Neural progenitor cell (in vitro differentiated cells): ENCODE measurements around the gene LTF. TPM values are rescaled to one million over a fixed set of nuclear protein-coding genes. Genes with fewer than 3 reads are reported as not detected.

Source experiments
- DNase-seq: peaks from one replicate; pipeline ENCODE4 v3.0.0-alpha.2; 2016; ENCODE audit warnings: low spot score
- H2AFZ ChIP-seq: fragments of 200-600 bp; sonication (generic); replicated peaks from 2 replicates; pipeline ENCODE4 v1.6.1; 2016; ENCODE audit warnings: antibody characterized with exemption
- H3F3A ChIP-seq: fragments of 200-600 bp; sonication (generic); 2 replicates; pipeline ENCODE4 v1.6.1; 2016; ENCODE audit warnings: antibody characterized with exemption, low read depth
- H3K27ac ChIP-seq: fragments of 200-600 bp; sonication (generic); 2 replicates; pipeline ENCODE4 v1.5.1; 2016; ENCODE audit warnings: mild to moderate bottlenecking
- H3K27me3 ChIP-seq: fragments of 200-600 bp; sonication (generic); 2 replicates; pipeline ENCODE4 v1.6.1; 2016; ENCODE audit warnings: mild to moderate bottlenecking, moderate library complexity
- H3K36me3 ChIP-seq: fragments of 200-600 bp; sonication (generic); 2 replicates; pipeline ENCODE4 v1.5.1; 2016
- H3K4me1 ChIP-seq: fragments of 200-600 bp; sonication (generic); 2 replicates; pipeline ENCODE4 v1.6.1; 2016; ENCODE audit warnings: mixed run types
- H3K4me2 ChIP-seq: fragments of 200-600 bp; sonication (generic); 2 replicates; pipeline ENCODE4 v1.6.1; 2016
- H3K4me3 ChIP-seq: fragments of 200-600 bp; sonication (generic); 2 replicates; pipeline ENCODE4 v1.5.1; 2016
- H3K79me2 ChIP-seq: fragments of 200-600 bp; sonication (generic); 2 replicates; pipeline ENCODE4 v1.6.1; 2016; ENCODE audit warnings: low read depth
- H3K9ac ChIP-seq: fragments of 200-600 bp; sonication (generic); 2 replicates; pipeline ENCODE4 v1.6.1; 2016
- H3K9me3 ChIP-seq: fragments of 200-600 bp; sonication (generic); 2 replicates; pipeline ENCODE4 v1.5.1; 2016; ENCODE audit warnings: low read depth
- H4K20me1 ChIP-seq: fragments of 200-600 bp; sonication (generic); 2 replicates; pipeline ENCODE4 v1.6.1; 2016; ENCODE audit warnings: low read depth
- H3K27ac Mint-ChIP-seq: 3 replicates; pipeline ENCODE4 v1.8.0; 2021; ENCODE audit warnings: mixed read lengths
- H3K27me3 Mint-ChIP-seq: 2 replicates; pipeline ENCODE4 v1.8.0; 2022; ENCODE audit warnings: low read depth, mild to moderate bottlenecking, inconsistent platforms, moderate library complexity, mixed read lengths; ENCODE audit not compliant: insufficient read depth
- H3K36me3 Mint-ChIP-seq: 3 replicates; pipeline ENCODE4 v1.8.0; 2021; ENCODE audit warnings: mixed read lengths
- H3K4me1 Mint-ChIP-seq: 3 replicates; pipeline ENCODE4 v1.8.0; 2021; ENCODE audit warnings: mixed read lengths
- H3K4me3 Mint-ChIP-seq: 3 replicates; pipeline ENCODE4 v1.8.0; 2021; ENCODE audit warnings: mild to moderate bottlenecking, moderate library complexity, mixed read lengths
- H3K9me3 Mint-ChIP-seq: 3 replicates; pipeline ENCODE4 v1.8.0; 2020; ENCODE audit warnings: mixed read lengths
- CTCF ChIP-seq: fragments of 200-600 bp; sonication (generic); IDR thresholded peaks from 2 replicates; pipeline ENCODE4 v1.5.1; 2017; ENCODE audit warnings: antibody characterized with exemption, mild to moderate bottlenecking
- EZH2 ChIP-seq: fragments of 200-600 bp; sonication (generic); IDR thresholded peaks from 2 replicates; pipeline ENCODE4 v1.6.1; 2017; ENCODE audit warnings: antibody characterized with exemption, mild to moderate bottlenecking, moderate library complexity
- EZH2phosphoT487 ChIP-seq: fragments of 200-600 bp; sonication (generic); IDR thresholded peaks from 2 replicates; pipeline ENCODE4 v1.6.1; 2017; ENCODE audit warnings: antibody characterized with exemption
- total RNA-seq: library from RNA; depleted of rRNA; stranded (reverse); fragments of >200 nt; gene quantifications from 2 replicates; pipeline ENCODE4 v1.2.3, GENCODE V29; 2015; ENCODE audit warnings: low replicate concordance

Gene LTF
- total RNA-seq, 1 donor from 2014 or later = not detected

DNA sequence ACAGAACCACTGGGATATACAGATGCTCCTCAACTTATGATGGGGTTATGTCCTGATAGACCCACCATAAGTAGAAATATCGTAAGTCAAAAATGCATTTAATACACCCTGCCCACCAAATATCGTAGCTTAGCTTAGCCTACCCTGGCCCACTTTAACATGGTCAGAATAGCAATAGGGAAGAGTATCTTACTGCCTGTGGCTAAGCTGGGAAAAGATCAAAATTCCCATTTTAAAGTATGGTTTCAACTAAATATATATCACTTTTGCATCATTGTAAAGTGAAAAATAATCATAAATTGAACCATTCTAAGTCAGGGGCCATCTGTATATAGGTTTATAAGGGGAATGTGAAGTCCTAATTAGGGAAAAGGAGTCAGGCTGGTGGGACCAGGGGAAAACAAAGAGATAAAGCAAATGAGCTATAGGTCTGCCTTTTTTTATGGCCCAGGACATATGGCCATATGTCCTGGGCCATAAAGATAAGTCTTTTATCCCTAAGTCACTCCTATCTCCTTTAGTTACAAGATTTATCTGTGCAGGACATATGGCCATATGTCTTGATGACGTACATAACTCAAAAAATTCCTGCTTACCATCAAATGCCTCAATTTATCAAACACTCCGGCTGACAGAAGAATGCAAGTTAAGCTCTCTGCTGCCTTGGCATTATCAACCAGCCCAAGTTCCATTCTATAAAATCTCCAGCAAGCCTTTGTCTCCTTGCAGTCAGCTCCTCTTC is 44.3 kb upstream of the LTF start:
- Mint-ChIP-seq H3K9me3 (no peaks in the 10 kb centered on the region), H3K4me3 (no peak overlapping the region), H3K27ac (no peak overlapping the region), H3K36me3 (no peaks in the 10 kb centered on the region), H3K4me1 (no peaks in the 10 kb centered on the region), H3K27me3 (no peaks in the 10 kb centered on the region)
- H3K36me3 ChIP-seq = no peaks in the 10 kb centered on the region
- TF ChIP-seq EZH2 (no peak), CTCF (no peak), EZH2phosphoT487 (no peak)
- no peak overlapping the region for H3K4me2 ChIP-seq
- no peaks in the 10 kb centered on the region for H3K27me3 ChIP-seq
- H3K9me3 ChIP-seq = no peaks in the 10 kb centered on the region
- H4K20me1 ChIP-seq = no peaks in the 10 kb centered on the region
- no peak overlapping the region for H3K27ac ChIP-seq
- H3K4me1 ChIP-seq = no peaks in the 10 kb centered on the region
- no peak overlapping the region for H3K4me3 ChIP-seq
- H2AFZ ChIP-seq = no peak overlapping the region
- H3K79me2 ChIP-seq = no peaks in the 10 kb centered on the region
- DNase-seq = no peak
- H3K9ac ChIP-seq = no peak overlapping the region
- no peaks in the 10 kb centered on the region for H3F3A ChIP-seq

DNA sequence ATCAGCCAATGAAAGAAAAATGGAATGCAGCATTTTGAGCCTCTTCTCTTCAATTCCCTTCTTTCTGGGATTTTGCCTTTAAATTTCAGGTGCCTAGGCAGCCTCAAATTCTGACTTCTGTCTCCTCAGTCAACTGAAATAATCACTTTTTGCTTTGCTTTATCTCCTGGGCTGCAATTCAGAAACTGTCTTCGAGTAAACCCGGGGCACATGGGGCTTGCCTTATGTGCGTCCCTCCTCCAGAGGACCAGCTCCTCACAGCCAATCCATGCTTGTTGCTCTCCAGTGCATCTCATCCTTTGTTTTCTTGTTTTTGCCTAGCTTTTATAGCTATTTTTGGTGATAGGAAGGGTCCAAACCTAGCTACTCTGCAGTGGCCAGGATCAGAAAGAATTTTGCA is 41.8 kb upstream of the LTF start:
- no peak overlapping the region for H3K27ac Mint-ChIP-seq
- no peak overlapping the region for H3K4me3 ChIP-seq
- no peak for TF ChIP-seq EZH2phosphoT487
- no peak for TF ChIP-seq EZH2
- TF ChIP-seq CTCF = no peak
- no peak overlapping the region for H3K4me2 ChIP-seq
- peaks cover 3% of the 10 kb centered on the region for H3K27me3 Mint-ChIP-seq
- no peaks in the 10 kb centered on the region for H3K4me1 ChIP-seq
- no peak overlapping the region for H3K4me3 Mint-ChIP-seq
- DNase-seq = no peak
- no peaks in the 10 kb centered on the region for H3K9me3 Mint-ChIP-seq
- no peaks in the 10 kb centered on the region for H3K27me3 ChIP-seq
- no peak overlapping the region for H3K9ac ChIP-seq
- no peaks in the 10 kb centered on the region for H3K79me2 ChIP-seq
- no peaks in the 10 kb centered on the region for H3K9me3 ChIP-seq
- no peaks in the 10 kb centered on the region for H4K20me1 ChIP-seq
- no peak overlapping the region for H3K27ac ChIP-seq
- peak overlapping the region; percentile 9 for H2AFZ ChIP-seq
- no peaks in the 10 kb centered on the region for H3F3A ChIP-seq
- no peaks in the 10 kb centered on the region for H3K36me3 Mint-ChIP-seq
- no peaks in the 10 kb centered on the region for H3K36me3 ChIP-seq
- H3K4me1 Mint-ChIP-seq = no peaks in the 10 kb centered on the region

- no peaks in the 10 kb centered on the region for H3K9me3 Mint-ChIP-seq
- no peak overlapping the region for H3K27ac Mint-ChIP-seq
- Histone ChIP-seq H3K36me3 (no peaks in the 10 kb centered on the region), H3K9me3 (no peaks in the 10 kb centered on the region), H2AFZ (no peak overlapping the region), H3K27me3 (no peaks in the 10 kb centered on the region), H3K27ac (no peak overlapping the region), H3K4me2 (no peak overlapping the region), H3K79me2 (no peaks in the 10 kb centered on the region), H3K4me1 (no peaks in the 10 kb centered on the region), H4K20me1 (no peaks in the 10 kb centered on the region), H3K9ac (no peak overlapping the region), H3F3A (no peaks in the 10 kb centered on the region), H3K4me3 (no peak overlapping the region)
- no peaks in the 10 kb centered on the region for H3K36me3 Mint-ChIP-seq
- TF ChIP-seq EZH2phosphoT487 (no peak), EZH2 (no peak), CTCF (no peak)
- H3K4me3 Mint-ChIP-seq = no peak overlapping the region
- peaks cover 3% of the 10 kb centered on the region for H3K27me3 Mint-ChIP-seq
- no peaks in the 10 kb centered on the region for H3K4me1 Mint-ChIP-seq
- DNase-seq = no peak
These were observed 41.2 kb upstream of the LTF start for GRCh38 chr3:46505953-46506352.
